Spleen (tissue), 7 donors: ENCODE data around the gene SIRT3.

Experiments used
- POLR2A ChIP-seq, 3 donors: fragments of 450-650 bp; IDR thresholded peaks; one replicate each; pipeline ENCODE4 v1.5.1; 2017; ENCODE audit warnings: antibody characterized with exemption in 3 of 3, mild to moderate bottlenecking in 1 of 3
- POLR2AphosphoS5 ChIP-seq, 3 donors: sonication (generic); formaldehyde crosslinking; IDR thresholded peaks; one replicate each; pipeline ENCODE4 v1.5.1; 2017; ENCODE audit warnings: antibody characterized with exemption in 3 of 3
- TF ChIP-seq, protein P1 (sequence below), 11 experiments: fragments of 200-600 bp in 7 of 11; fragments of 450-650 bp in 4 of 11; sonication (generic) in 4 of 11; IDR thresholded peaks in 8 of 11; conservative IDR thresholded peaks in 3 of 11; 1 replicate in 7 of 11; 2 replicates in 4 of 11; pipeline versions ENCODE4 v1.4.0 to v1.8.0; 2016 to 2021; ENCODE audit warnings: antibody characterized with exemption in 11 of 11, inconsistent platforms in 4 of 11, mild to moderate bottlenecking in 1 of 11
- donor health status: DM: no; HTN: no; CAD: no; lungs with moderate emphysema.
- donor health status: DM: no; HTN: no; CAD: no.
- donor health status: DM: no; HTN: no; CAD: no.

DNA sequence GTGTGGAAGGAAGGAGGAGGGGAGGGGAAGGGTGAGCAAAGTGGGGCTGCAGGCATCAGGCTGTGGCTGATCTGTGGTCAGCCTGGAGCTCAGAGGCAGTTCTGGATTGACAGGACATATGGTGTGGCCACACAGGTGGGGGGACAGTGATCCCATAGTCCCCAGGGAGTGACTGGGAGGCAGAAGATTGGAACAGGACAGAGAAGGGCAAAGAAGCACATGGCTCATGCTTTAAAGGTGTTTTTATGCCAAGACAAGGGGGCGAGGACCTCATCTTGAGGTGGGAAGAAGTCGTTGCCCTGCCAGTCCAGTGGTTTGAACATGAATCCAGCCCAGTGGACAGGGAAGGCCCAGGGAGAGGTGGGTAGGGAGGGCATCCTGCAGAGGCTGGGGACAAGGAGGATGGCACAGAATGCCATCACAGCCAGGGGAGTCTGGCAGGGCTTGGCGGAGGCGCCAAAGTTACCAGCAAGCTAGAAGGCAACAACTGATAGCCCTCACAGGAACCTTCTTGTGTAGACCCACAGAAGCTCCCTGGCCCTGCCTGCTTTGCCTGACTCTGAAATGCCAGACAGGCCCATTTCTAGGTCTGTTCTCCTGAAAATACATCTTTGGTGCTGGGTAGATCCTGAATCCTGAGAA, 32.1 kb downstream of the SIRT3 start:
- TF ChIP-seq POLR2AphosphoS5 (IDR thresholded peaks at IDR 0.05) (no peak), POLR2A (IDR thresholded peaks at IDR 0.05) (no peak)
- TF ChIP-seq, protein P1, sequence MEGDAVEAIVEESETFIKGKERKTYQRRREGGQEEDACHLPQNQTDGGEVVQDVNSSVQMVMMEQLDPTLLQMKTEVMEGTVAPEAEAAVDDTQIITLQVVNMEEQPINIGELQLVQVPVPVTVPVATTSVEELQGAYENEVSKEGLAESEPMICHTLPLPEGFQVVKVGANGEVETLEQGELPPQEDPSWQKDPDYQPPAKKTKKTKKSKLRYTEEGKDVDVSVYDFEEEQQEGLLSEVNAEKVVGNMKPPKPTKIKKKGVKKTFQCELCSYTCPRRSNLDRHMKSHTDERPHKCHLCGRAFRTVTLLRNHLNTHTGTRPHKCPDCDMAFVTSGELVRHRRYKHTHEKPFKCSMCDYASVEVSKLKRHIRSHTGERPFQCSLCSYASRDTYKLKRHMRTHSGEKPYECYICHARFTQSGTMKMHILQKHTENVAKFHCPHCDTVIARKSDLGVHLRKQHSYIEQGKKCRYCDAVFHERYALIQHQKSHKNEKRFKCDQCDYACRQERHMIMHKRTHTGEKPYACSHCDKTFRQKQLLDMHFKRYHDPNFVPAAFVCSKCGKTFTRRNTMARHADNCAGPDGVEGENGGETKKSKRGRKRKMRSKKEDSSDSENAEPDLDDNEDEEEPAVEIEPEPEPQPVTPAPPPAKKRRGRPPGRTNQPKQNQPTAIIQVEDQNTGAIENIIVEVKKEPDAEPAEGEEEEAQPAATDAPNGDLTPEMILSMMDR (IDR thresholded peaks at IDR 0.05 in 8 of 11, conservative IDR thresholded peaks at IDR 0.05 in 3 of 11): no peak
